Tibial artery (tissue), 4 donors: ENCODE data around the gene STARD13.

Source experiments
- DNase-seq, 2 donors: peaks; one replicate each; pipeline ENCODE4 v3.0.0-alpha.2; 2019
- H3K27ac ChIP-seq, 2 donors: fragments of 200-600 bp; sonication (generic) in 1 of 2; 1 replicate in 1 of 2; 2 replicates in 1 of 2; pipeline ENCODE4 v1.5.1; 2018 to 2019; ENCODE audit warnings: mild to moderate bottlenecking in 1 of 2
- H3K27me3 ChIP-seq, 2 donors: fragments of 200-600 bp; sonication (generic) in 1 of 2; one replicate each; pipeline versions ENCODE4 v1.5.1 to v1.6.0; 2016 to 2019
- H3K36me3 ChIP-seq, 3 donors: fragments of 200-600 bp; sonication (generic) in 2 of 3; one replicate each; pipeline ENCODE4 v1.5.1; 2016 to 2019; ENCODE audit warnings: mild to moderate bottlenecking in 2 of 3
- H3K4me1 ChIP-seq, 4 donors: fragments of 200-600 bp; sonication (generic) in 2 of 4; 1 replicate in 3 of 4; 2 replicates in 1 of 4; pipeline ENCODE4 v1.5.1; 2016 to 2019
- H3K4me3 ChIP-seq, 2 donors: fragments of 200-600 bp; sonication (generic) in 1 of 2; 1 replicate in 1 of 2; 2 replicates in 1 of 2; pipeline ENCODE4 v1.5.1; 2018 to 2019; ENCODE audit warnings: mild to moderate bottlenecking in 2 of 2
- H3K9me3 ChIP-seq, 3 donors: fragments of 200-600 bp; sonication (generic) in 1 of 3; one replicate each; pipeline ENCODE4 v1.5.1; 2016 to 2019
- intact Hi-C: fragments of 100-400 bp; cut with DNase I; formaldehyde crosslinking; loops from one replicate; pipeline ENCODE4 v1.15.0; 2023; ENCODE audit warnings: low total_unique reads
- TF ChIP-seq, protein P1 (sequence below), 2 experiments: fragments of 200-600 bp in 1 of 2; fragments of 450-650 bp in 1 of 2; IDR thresholded peaks; one replicate each; pipeline ENCODE4 v1.5.1; 2017 to 2019; ENCODE audit warnings: antibody characterized with exemption in 2 of 2, mild to moderate bottlenecking in 1 of 2, moderate library complexity in 1 of 2

STARD13 gene

DNA sequence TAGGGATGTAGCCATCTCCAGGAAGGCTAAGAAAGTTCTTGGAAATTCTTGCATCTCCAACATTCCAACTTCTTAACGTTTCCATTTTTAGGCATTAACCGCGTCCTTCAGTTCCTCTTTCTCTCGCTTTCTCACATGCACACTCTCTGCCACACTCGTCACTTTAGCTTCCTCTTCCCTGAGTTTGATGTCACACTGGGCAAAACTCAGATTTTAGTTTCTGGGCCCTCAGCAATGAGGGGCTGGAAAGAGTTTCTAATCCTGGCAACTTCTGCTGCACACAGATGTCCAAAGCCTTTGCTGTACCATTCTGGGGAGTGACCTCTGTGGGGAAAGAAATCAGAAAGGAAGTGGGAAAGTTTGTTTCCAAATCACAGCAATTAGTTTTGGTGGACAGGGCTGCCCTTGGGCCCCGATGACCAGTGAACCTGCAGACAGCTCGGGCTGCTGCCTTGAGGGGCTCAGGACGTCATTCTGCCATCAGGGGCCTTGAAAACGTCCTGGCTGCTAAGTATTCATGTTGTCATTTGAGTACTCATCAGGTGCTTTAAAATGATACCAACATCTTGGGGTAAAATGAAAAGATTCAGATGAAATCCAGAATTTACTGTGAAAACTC is 180.1 kb downstream of the STARD13 start:
- no peak overlapping the region for H3K4me3 ChIP-seq
- H3K27ac ChIP-seq, result no peak overlapping the region
- peaks cover 23 to 55% (median 46%) of the 10 kb centered on the region in 3 donors for H3K36me3 ChIP-seq
- no peak for DNase-seq
- peaks cover 0 to 30% (median 21%) of the 10 kb centered on the region in 4 donors for H3K4me1 ChIP-seq
- intact Hi-C loops, result no loop called here
- TF ChIP-seq, protein P1, sequence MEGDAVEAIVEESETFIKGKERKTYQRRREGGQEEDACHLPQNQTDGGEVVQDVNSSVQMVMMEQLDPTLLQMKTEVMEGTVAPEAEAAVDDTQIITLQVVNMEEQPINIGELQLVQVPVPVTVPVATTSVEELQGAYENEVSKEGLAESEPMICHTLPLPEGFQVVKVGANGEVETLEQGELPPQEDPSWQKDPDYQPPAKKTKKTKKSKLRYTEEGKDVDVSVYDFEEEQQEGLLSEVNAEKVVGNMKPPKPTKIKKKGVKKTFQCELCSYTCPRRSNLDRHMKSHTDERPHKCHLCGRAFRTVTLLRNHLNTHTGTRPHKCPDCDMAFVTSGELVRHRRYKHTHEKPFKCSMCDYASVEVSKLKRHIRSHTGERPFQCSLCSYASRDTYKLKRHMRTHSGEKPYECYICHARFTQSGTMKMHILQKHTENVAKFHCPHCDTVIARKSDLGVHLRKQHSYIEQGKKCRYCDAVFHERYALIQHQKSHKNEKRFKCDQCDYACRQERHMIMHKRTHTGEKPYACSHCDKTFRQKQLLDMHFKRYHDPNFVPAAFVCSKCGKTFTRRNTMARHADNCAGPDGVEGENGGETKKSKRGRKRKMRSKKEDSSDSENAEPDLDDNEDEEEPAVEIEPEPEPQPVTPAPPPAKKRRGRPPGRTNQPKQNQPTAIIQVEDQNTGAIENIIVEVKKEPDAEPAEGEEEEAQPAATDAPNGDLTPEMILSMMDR (IDR thresholded peaks at IDR 0.05), result no peak
- no peaks in the 10 kb centered on the region for H3K9me3 ChIP-seq
- no peaks in the 10 kb centered on the region for H3K27me3 ChIP-seq

DNA sequence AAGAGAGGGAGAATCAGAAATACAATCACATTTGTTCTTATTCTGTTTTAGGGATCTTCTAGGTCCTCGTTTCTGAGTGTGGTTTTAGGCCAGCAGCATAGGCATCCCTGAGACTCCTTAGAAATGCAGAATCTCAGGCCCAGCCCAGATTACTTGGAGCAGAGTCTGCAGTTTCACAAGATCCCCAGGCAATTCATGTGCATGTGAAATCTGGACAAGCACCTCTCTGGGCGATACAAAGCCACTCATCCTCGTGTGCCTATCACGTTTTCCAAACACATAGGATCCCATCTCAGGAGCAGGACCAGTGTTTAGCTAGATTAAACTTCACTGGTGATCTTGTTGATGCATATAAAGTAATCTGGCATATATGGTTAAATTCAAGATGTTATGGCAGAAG is 182.1 kb downstream of the STARD13 start:
- TF ChIP-seq, protein P1 (IDR thresholded peaks at IDR 0.05), result no peak
- no peak for DNase-seq
- Histone ChIP-seq H3K27ac (no peak overlapping the region), H3K4me1 (peaks cover 0 to 10% (median 4%) of the 10 kb centered on the region in 4 donors), H3K36me3 (peaks cover 23 to 46% (median 38%) of the 10 kb centered on the region in 3 donors), H3K4me3 (no peak overlapping the region), H3K9me3 (no peaks in the 10 kb centered on the region), H3K27me3 (no peaks in the 10 kb centered on the region)
- intact Hi-C loops, result no loop called here

DNA sequence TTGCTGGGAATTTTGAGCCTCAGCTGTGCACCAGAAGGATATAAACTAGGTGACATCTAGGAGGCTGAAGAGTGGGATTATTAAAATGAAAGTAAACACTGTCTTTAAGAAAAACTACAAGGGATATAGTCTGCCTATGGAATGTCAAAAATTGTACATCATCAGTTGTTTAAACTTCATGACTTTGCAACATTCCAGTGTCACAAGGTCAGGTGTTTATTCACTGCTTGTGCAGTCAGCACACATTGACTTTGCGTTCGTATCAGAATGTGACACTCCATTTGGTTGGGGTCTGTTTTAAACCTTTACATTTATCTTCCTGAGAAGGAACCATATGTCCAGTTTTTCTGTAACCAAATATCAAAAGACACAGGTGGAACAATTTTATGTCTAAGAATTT is 183.7 kb downstream of the STARD13 start:
- DNase-seq, result no peak
- peaks cover 23 to 32% (median 30%) of the 10 kb centered on the region in 3 donors for H3K36me3 ChIP-seq
- intact Hi-C loops, result no loop called here

DNA sequence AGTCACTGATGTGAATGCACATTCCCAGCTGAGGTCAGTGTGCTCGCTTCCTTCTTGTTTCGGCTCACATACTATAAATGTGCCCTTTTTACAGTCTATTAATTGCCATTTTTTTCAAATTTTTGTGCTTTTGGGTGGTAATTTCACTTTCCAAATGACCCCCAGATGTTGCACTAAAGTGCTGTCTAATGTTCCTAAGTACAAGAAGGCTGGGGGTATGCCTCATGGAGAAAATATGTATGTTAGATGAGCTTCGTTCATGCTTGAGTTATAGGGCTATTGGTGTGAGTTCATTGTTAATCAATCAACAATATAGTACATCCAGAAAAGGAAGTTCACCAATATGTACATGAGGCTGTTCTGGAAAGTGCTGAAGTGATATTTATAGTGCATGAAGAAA is 184.7 kb downstream of the STARD13 start:
- intact Hi-C loops, result no loop called here
- Histone ChIP-seq H3K9me3 (peaks cover 0 to 9% (median 0%) of the 10 kb centered on the region in 3 donors), H3K27ac (no peak overlapping the region), H3K4me3 (no peak overlapping the region), H3K4me1 (peaks cover 0 to 2% (median 0%) of the 10 kb centered on the region in 4 donors), H3K36me3 (peaks cover 16 to 22% (median 20%) of the 10 kb centered on the region in 3 donors), H3K27me3 (no peaks in the 10 kb centered on the region)
- TF ChIP-seq, protein P1 (IDR thresholded peaks at IDR 0.05), result no peak
- no peak for DNase-seq

More for the DNA sequence above, 183.7 kb downstream of the STARD13 start:
- Histone ChIP-seq H3K4me3 (no peak overlapping the region), H3K4me1 (peaks cover 0 to 6% (median 0%) of the 10 kb centered on the region in 4 donors), H3K9me3 (peaks cover 0 to 9% (median 0%) of the 10 kb centered on the region in 3 donors), H3K27me3 (no peaks in the 10 kb centered on the region), H3K27ac (no peak overlapping the region)
- TF ChIP-seq, protein P1 (IDR thresholded peaks at IDR 0.05), result no peak

DNA sequence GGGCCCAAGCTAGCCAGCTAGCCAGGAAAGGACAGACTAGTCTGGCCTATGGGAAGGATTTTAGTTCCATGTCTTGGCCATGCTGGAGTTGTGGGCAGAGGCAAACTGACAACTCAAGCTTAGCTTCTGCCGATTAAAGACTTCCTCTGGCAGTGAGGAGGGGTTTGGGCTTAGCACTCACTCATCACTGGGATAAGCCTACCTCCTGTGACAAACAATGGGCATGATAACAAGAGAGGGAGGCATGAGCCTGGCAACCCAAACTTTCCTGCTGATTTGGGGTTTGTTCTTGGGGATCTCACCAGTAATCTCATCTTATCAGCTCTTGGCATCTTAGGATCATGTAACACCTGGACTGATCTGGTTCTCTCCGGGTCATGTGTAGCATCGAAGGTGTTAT is 185.7 kb downstream of the STARD13 start:
- intact Hi-C loops, result no loop called here
- peaks cover 5 to 12% (median 10%) of the 10 kb centered on the region in 3 donors for H3K36me3 ChIP-seq

More for the DNA sequence above, 185.7 kb downstream of the STARD13 start:
- Histone ChIP-seq H3K4me3 (no peak overlapping the region), H3K4me1 (no peaks in the 10 kb centered on the region), H3K27me3 (no peaks in the 10 kb centered on the region), H3K27ac (no peak overlapping the region), H3K9me3 (peaks cover 0 to 9% (median 0%) of the 10 kb centered on the region in 3 donors)
- TF ChIP-seq, protein P1 (IDR thresholded peaks at IDR 0.05), result no peak
- no peak for DNase-seq
